Left ventricle myocardium inferior (tissue), 1 donor: ENCODE results near the gene ELFN2. TPM values are rescaled to one million over a fixed set of nuclear protein-coding genes. Genes with fewer than 3 reads are reported as not detected.

ENCODE experiments used
- DNase-seq: peaks from one replicate; pipeline ENCODE4 v3.0.0-alpha.2; 2020
- H3K27ac ChIP-seq: fragments of 200-600 bp; replicated peaks from 2 replicates; pipeline ENCODE4 v1.8.0; 2021
- H3K27me3 ChIP-seq: fragments of 200-600 bp; 2 replicates; pipeline ENCODE4 v1.8.0; 2021; ENCODE audit warnings: low read depth
- H3K36me3 ChIP-seq: fragments of 200-600 bp; 2 replicates; pipeline ENCODE4 v1.8.0; 2021
- H3K4me1 ChIP-seq: fragments of 200-600 bp; 2 replicates; pipeline ENCODE4 v1.8.0; 2021
- H3K4me3 ChIP-seq: fragments of 200-600 bp; 2 replicates; pipeline ENCODE4 v1.8.0; 2021; ENCODE audit warnings: mild to moderate bottlenecking, moderate library complexity
- H3K9me3 ChIP-seq: fragments of 200-600 bp; replicated peaks from 2 replicates; pipeline ENCODE4 v1.8.0; 2021
- intact Hi-C: fragments of 100-400 bp; cut with micrococcal nuclease; formaldehyde crosslinking; loops from one replicate; pipeline ENCODE4 v1.11.0; 2022
- total RNA-seq: library from RNA; stranded (reverse); fragmentation: NEBNext Ultra II Directional; extraction: Animal tissue kit (Norgen Biotek cat#: 25700); gene quantifications from one replicate; pipeline ENCODE4 v1.2.1, GENCODE V29; 2021
- TF ChIP-seq, protein P1 (sequence below): fragments of 200-600 bp; IDR thresholded peaks from 2 replicates; pipeline ENCODE4 v1.8.0; 2021; ENCODE audit warnings: antibody characterized with exemption, mild to moderate bottlenecking, borderline replicate concordance
- donor health status: DM: no; HTN: yes; CAD: no; lungs with severe emphysema.

ELFN2 gene
- total RNA-seq, 1 donor from 2014 or later, result not detected

DNA sequence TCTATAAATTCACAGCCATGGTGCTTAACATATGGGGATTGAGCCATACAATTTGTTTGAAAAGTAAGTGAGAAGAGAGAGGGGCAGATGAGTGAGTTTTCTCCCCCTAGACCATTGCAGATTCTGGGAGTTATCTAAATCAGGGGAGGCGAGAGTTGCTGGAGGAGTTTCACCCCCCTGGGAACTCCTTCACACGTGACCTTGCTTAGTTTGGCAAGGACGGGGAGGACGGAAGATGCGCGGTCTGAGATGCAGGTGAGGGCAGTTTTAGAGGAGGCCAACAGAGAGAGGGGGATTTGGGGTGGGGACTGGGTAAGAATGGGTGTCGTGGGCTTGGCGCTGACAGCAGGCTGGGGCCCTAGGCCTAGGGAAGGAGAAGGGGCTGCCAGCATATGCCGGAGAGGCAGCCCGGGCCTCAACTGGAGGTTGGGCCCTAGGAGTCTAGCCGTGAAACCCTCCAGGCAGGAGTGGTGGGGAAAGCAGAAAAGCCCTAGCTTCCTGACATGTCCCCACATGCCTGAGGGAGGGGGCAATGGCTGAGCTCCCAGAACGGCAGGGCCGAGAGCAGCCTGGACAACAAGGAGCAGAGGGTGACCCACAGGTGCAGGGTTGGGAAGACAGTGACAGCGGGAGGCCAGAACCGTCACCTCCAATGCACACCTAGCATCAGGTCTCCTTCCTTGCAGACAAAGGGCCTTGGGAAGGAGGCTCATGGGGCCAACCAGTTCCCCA is 63.9 kb downstream of the ELFN2 start:
- no peaks in the 10 kb centered on the region for H3K4me1 ChIP-seq
- TF ChIP-seq, protein P1, sequence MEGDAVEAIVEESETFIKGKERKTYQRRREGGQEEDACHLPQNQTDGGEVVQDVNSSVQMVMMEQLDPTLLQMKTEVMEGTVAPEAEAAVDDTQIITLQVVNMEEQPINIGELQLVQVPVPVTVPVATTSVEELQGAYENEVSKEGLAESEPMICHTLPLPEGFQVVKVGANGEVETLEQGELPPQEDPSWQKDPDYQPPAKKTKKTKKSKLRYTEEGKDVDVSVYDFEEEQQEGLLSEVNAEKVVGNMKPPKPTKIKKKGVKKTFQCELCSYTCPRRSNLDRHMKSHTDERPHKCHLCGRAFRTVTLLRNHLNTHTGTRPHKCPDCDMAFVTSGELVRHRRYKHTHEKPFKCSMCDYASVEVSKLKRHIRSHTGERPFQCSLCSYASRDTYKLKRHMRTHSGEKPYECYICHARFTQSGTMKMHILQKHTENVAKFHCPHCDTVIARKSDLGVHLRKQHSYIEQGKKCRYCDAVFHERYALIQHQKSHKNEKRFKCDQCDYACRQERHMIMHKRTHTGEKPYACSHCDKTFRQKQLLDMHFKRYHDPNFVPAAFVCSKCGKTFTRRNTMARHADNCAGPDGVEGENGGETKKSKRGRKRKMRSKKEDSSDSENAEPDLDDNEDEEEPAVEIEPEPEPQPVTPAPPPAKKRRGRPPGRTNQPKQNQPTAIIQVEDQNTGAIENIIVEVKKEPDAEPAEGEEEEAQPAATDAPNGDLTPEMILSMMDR, result no peak
- H3K27ac ChIP-seq, result no peak overlapping the region
- H3K27me3 ChIP-seq, result peaks cover 33% of the 10 kb centered on the region
- DNase-seq, result no peak
- H3K4me3 ChIP-seq, result no peak overlapping the region
- no peaks in the 10 kb centered on the region for H3K9me3 ChIP-seq
- intact Hi-C loops, result no loop called here
- no peaks in the 10 kb centered on the region for H3K36me3 ChIP-seq

DNA sequence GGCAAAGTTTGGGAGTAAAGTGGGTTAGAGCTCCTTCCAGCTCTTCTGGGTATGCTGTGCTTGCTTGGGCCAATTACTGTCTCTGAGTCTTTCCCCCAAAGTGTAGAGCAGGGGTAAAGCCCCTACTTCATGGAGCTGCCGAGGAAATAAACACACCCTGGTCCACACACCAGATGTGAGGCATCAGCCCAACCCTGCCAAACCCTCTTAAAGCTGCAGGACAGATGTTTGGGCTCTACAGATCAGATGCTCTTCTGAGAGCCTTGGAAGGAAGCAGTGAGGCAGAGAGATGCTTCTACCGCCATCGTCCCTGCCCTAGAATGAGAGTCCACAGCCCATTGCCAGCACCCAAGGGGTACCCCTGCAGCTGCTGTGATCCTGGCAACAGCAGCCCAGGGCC is 64.7 kb downstream of the ELFN2 start:
- Histone ChIP-seq H3K27me3 (peaks cover 41% of the 10 kb centered on the region), H3K9me3 (no peaks in the 10 kb centered on the region), H3K4me3 (no peak overlapping the region), H3K27ac (no peak overlapping the region), H3K36me3 (no peaks in the 10 kb centered on the region), H3K4me1 (no peaks in the 10 kb centered on the region)
- DNase-seq, result no peak
- intact Hi-C loops, result no loop called here
- TF ChIP-seq, protein P1, result no peak

DNA sequence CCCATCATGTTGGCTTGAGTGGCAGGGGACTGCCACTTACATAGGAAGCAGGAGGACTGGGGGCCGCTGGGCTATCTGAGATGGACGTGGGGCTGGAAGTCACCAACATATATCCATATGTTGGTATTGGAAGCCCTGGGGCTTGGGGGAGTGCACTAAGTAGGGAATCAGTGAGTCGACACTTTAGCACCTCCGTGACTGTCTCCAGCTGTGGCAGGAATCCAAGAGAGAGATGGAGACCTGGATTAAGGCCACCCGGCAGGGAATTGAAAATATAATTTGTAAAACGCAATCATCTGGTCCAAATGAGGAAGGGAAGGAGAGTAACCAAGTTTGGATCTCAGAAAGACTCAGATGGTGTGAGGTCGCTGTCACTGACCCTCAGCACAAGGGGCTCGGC is 68.4 kb downstream of the ELFN2 start:
- DNase-seq, result no peak
- H3K9me3 ChIP-seq, result no peaks in the 10 kb centered on the region
- TF ChIP-seq, protein P1, result no peak
- H3K27ac ChIP-seq, result no peak overlapping the region
- H3K4me1 ChIP-seq, result no peaks in the 10 kb centered on the region
- H3K4me3 ChIP-seq, result no peak overlapping the region
- H3K36me3 ChIP-seq, result no peaks in the 10 kb centered on the region
- intact Hi-C loops, result no loop called here
- H3K27me3 ChIP-seq, result peaks cover 78% of the 10 kb centered on the region

DNA sequence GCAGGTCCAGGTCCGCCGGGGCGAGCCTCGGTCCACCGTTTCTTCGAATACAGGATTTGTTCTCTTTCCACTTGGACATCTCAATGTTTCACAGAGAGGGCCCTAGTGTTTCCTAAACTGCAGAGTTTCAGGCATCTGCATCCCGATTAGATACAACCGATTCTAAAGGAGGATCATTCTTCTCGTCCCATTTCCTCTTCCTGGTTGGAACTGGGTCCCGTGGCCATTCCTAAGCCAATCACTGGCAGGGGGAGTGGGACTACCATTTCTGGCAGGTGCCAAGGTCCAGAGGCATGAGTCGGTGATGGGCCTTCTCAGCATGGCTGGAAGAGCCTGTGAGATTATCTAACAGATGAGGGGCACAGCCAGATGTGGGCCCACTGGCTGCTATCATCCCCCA is 68.9 kb downstream of the ELFN2 start:
- intact Hi-C loops, result no loop called here
- no peak overlapping the region for H3K27ac ChIP-seq
- TF ChIP-seq, protein P1, result no peak
- H3K36me3 ChIP-seq, result no peaks in the 10 kb centered on the region
- no peak overlapping the region for H3K4me3 ChIP-seq
- no peak for DNase-seq
- H3K27me3 ChIP-seq, result peaks cover 81% of the 10 kb centered on the region
- H3K9me3 ChIP-seq, result no peaks in the 10 kb centered on the region
- no peaks in the 10 kb centered on the region for H3K4me1 ChIP-seq

- H3K4me1 ChIP-seq, result no peaks in the 10 kb centered on the region
- intact Hi-C loops, result no loop called here
These were observed 69.7 kb downstream of the ELFN2 start for GRCh38 chr22:37357446-37358075.

More at GRCh38 chr22:37357446-37358075, 69.7 kb downstream of the ELFN2 start:
- peaks cover 81% of the 10 kb centered on the region for H3K27me3 ChIP-seq
- no peak overlapping the region for H3K27ac ChIP-seq
- TF ChIP-seq, protein P1, result no peak
- H3K4me3 ChIP-seq, result no peak overlapping the region
- DNase-seq, result no peak
- no peaks in the 10 kb centered on the region for H3K36me3 ChIP-seq
- no peaks in the 10 kb centered on the region for H3K9me3 ChIP-seq
